ENCODE results near the gene GTF2IRD1. TPM values are rescaled to one million over a fixed set of nuclear protein-coding genes. Genes with fewer than 3 reads are reported as not detected.
"Not testable (repeated sequence)": the region's sequence is repeated elsewhere in the genome, so short reads cannot be mapped to it uniquely, and the experiment has no call there.

GTF2IRD1 gene, protein sequence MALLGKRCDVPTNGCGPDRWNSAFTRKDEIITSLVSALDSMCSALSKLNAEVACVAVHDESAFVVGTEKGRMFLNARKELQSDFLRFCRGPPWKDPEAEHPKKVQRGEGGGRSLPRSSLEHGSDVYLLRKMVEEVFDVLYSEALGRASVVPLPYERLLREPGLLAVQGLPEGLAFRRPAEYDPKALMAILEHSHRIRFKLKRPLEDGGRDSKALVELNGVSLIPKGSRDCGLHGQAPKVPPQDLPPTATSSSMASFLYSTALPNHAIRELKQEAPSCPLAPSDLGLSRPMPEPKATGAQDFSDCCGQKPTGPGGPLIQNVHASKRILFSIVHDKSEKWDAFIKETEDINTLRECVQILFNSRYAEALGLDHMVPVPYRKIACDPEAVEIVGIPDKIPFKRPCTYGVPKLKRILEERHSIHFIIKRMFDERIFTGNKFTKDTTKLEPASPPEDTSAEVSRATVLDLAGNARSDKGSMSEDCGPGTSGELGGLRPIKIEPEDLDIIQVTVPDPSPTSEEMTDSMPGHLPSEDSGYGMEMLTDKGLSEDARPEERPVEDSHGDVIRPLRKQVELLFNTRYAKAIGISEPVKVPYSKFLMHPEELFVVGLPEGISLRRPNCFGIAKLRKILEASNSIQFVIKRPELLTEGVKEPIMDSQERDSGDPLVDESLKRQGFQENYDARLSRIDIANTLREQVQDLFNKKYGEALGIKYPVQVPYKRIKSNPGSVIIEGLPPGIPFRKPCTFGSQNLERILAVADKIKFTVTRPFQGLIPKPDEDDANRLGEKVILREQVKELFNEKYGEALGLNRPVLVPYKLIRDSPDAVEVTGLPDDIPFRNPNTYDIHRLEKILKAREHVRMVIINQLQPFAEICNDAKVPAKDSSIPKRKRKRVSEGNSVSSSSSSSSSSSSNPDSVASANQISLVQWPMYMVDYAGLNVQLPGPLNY
- total RNA-seq = 1 to 10 TPM in 1 of 2 experiments, under 1 TPM in 1; 0.34 to 1.3 TPM

GRCh38 chr7:74453322-74454011 is at the start of gene GTF2IRD1:
Gene GTF2IRD1 (plus strand): TSS chr7:74453906. CDS start chr7:74508081, 54,175 bp downstream.
- DNase-seq (peak; percentile 36), ATAC-seq (ENCODE audit: low read depth) (peak; percentile 9)
- H3K27me3 Mint-ChIP-seq = peaks cover 27% of the 10 kb centered on the region
- H3K4me1 Mint-ChIP-seq = peaks cover 13% of the 10 kb centered on the region
- POLR2A ChIA-PET = no interaction called here
- H3K27ac Mint-ChIP-seq = peak within 1 kb of the TSS; percentile 38
- no peaks in the 10 kb centered on the region for H3K9me3 Mint-ChIP-seq
- peak within 1 kb of the TSS; percentile 57 for H3K4me3 Mint-ChIP-seq
- H3K36me3 Mint-ChIP-seq = no peaks in the 10 kb centered on the region

- no peak overlapping the region for H3K27ac Mint-ChIP-seq
Measured at GRCh38 chr7:74404388-74404700, 49.4 kb upstream of the GTF2IRD1 start.

DNA sequence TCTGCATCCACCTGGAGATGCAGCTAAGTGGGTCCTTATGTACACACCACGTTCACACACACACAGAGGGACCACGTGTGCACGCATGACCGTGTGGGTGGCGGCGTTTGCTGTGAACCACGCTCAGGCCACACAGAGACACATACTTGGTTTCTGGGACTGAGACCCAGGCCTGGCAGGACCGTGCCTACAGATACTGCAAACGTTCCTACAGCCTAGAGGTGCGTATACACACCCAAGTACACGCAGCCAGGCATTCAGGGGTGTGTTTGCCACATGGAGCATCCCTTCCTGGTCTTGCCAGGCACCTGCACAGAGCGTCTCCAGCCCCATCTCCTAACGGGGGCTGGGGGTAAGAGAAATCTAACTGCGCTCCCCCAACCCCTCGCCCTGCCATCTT is 49.0 kb upstream of the GTF2IRD1 start:
- POLR2A ChIA-PET = no interaction called here
- ATAC-seq (ENCODE audit: low read depth) (no peak), DNase-seq (no peak)
- no peaks in the 10 kb centered on the region for H3K36me3 Mint-ChIP-seq
- H3K4me1 Mint-ChIP-seq = peaks cover 3% of the 10 kb centered on the region
- H3K9me3 Mint-ChIP-seq = no peaks in the 10 kb centered on the region
- no peak overlapping the region for H3K4me3 Mint-ChIP-seq
- no peaks in the 10 kb centered on the region for H3K27me3 Mint-ChIP-seq
- no peak overlapping the region for H3K27ac Mint-ChIP-seq

More at GRCh38 chr7:74404388-74404700, 49.4 kb upstream of the GTF2IRD1 start:
- peaks cover 3% of the 10 kb centered on the region for H3K4me1 Mint-ChIP-seq
- ATAC-seq (ENCODE audit: low read depth) = no peak
- no peak for DNase-seq
- no peaks in the 10 kb centered on the region for H3K9me3 Mint-ChIP-seq
- H3K36me3 Mint-ChIP-seq = no peaks in the 10 kb centered on the region
- POLR2A ChIA-PET = no interaction called here
- no peak overlapping the region for H3K4me3 Mint-ChIP-seq
- no peaks in the 10 kb centered on the region for H3K27me3 Mint-ChIP-seq

- H3K9me3 Mint-ChIP-seq = no peaks in the 10 kb centered on the region
- peaks cover 3% of the 10 kb centered on the region for H3K4me1 Mint-ChIP-seq
- DNase-seq (no peak), ATAC-seq (ENCODE audit: low read depth) (no peak)
- no peak overlapping the region for H3K27ac Mint-ChIP-seq
- no peaks in the 10 kb centered on the region for H3K36me3 Mint-ChIP-seq
- no peak overlapping the region for H3K4me3 Mint-ChIP-seq
- H3K27me3 Mint-ChIP-seq = no peaks in the 10 kb centered on the region
- POLR2A ChIA-PET = no interaction called here
Measured at GRCh38 chr7:74405191-74405898, 48.4 kb upstream of the GTF2IRD1 start.

- ATAC-seq (ENCODE audit: low read depth) = no peak
- H3K4me1 Mint-ChIP-seq = peaks cover 5% of the 10 kb centered on the region
- DNase-seq = no peak
- no peak overlapping the region for H3K4me3 Mint-ChIP-seq
- POLR2A ChIA-PET = no interaction called here
- no peak overlapping the region for H3K27ac Mint-ChIP-seq
- H3K27me3 Mint-ChIP-seq = no peaks in the 10 kb centered on the region
- H3K9me3 Mint-ChIP-seq = no peaks in the 10 kb centered on the region
- no peaks in the 10 kb centered on the region for H3K36me3 Mint-ChIP-seq
Measured at GRCh38 chr7:74405899-74406512, 47.7 kb upstream of the GTF2IRD1 start.

DNA sequence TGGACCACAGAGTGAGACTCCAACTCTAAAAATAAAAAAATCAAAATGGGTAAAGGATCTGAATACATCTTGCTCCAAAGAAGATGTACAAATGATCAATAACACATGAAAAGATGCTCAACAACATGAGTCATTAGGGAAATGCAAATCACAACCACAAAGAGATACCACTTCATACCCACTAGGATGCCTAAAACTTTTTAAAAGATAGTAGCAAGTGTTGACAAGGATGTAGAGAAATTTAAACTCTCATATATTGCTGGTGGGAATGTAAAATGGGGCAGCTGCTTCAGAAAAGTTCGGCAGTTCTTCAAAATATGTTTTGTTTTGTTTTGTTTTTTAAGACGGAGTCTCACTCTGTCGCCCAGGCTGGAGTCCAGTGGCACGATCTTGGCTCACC is 45.7 kb upstream of the GTF2IRD1 start:
- Mint-ChIP-seq H3K4me1 (peaks cover 3% of the 10 kb centered on the region), H3K27me3 (peaks cover 5% of the 10 kb centered on the region), H3K27ac (no peak overlapping the region), H3K9me3 (no peaks in the 10 kb centered on the region), H3K4me3 (no peak overlapping the region), H3K36me3 (no peaks in the 10 kb centered on the region)
- ATAC-seq (ENCODE audit: low read depth) (no peak), DNase-seq (no peak)
- POLR2A ChIA-PET = no interaction called here

DNA sequence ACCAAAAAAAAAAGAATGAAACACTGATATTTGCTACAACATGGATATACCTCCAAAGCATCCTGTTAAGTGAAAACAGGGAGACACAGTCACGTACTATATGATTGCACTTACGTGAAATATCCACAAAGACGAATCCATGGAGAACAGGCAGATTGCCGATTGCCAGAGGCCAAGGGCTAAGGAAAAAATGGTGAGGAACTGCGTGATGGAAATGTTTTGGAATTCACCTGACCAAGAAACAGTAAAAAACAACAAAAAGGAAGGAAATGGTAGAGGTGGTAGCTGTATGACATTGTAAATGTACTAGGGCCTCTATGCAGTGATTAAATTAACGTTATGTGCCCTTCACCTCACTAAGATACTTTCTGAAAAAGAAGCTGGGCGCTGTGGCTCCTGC is 44.1 kb upstream of the GTF2IRD1 start:
- H3K4me3 Mint-ChIP-seq = no peak overlapping the region
- no peaks in the 10 kb centered on the region for H3K9me3 Mint-ChIP-seq
- peaks cover 5% of the 10 kb centered on the region for H3K27me3 Mint-ChIP-seq
- no peak overlapping the region for H3K27ac Mint-ChIP-seq
- no peak for ATAC-seq (ENCODE audit: low read depth)
- DNase-seq = no peak
- peaks cover 3% of the 10 kb centered on the region for H3K4me1 Mint-ChIP-seq
- POLR2A ChIA-PET = interaction anchor here (0.7 kb wide), 1 partner anchor 970 kb away, joined by 3 read pairs; no protein-coding TSS in a partner anchor
- H3K36me3 Mint-ChIP-seq = no peaks in the 10 kb centered on the region

DNA sequence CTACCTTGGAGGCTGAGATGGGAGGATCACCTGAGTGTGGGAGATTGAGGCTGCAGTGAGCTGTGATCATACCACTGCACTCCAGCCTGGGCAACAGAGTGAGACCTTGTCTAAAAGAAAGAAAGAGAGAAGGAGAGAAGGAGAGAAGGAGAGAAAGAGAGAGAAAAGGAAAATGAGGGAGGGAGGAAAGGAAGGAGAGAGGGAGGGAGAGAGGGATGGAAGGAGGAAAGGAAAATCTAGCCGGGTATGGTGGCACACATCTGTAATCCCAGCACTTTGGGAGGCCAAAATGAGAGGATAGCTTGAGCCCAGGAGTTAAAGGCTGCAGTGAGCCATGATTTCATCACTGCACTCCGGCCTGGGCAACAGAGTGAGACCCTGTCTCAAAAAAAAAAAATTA is 42.9 kb upstream of the GTF2IRD1 start:
- Mint-ChIP-seq H3K9me3 (no peaks in the 10 kb centered on the region), H3K27me3 (peaks cover 5% of the 10 kb centered on the region), H3K36me3 (no peaks in the 10 kb centered on the region), H3K4me3 (no peak overlapping the region), H3K4me1 (peaks cover 3% of the 10 kb centered on the region), H3K27ac (no peak overlapping the region)
- ATAC-seq (ENCODE audit: low read depth) = no peak
- POLR2A ChIA-PET = no interaction called here
- DNase-seq = no peak

GRCh38 chr7:74411571-74411970 is 42.1 kb upstream of the GTF2IRD1 start:
- H3K4me1 Mint-ChIP-seq; DNase-seq; H3K4me3 Mint-ChIP-seq; H3K27me3 Mint-ChIP-seq; ATAC-seq (ENCODE audit: low read depth); H3K9me3 Mint-ChIP-seq; H3K27ac Mint-ChIP-seq; POLR2A ChIA-PET; H3K36me3 Mint-ChIP-seq: not testable (repeated sequence)

- ATAC-seq (ENCODE audit: low read depth) = no peak
- Mint-ChIP-seq H3K27ac (no peak overlapping the region), H3K9me3 (no peaks in the 10 kb centered on the region), H3K36me3 (no peaks in the 10 kb centered on the region), H3K4me3 (no peak overlapping the region), H3K4me1 (peaks cover 3% of the 10 kb centered on the region), H3K27me3 (peaks cover 5% of the 10 kb centered on the region)
- POLR2A ChIA-PET = interaction anchor here (0.6 kb wide), 1 partner anchor 218 kb away, joined by 3 read pairs; no protein-coding TSS in a partner anchor
- no peak for DNase-seq
Measured at GRCh38 chr7:74412056-74412455, 41.6 kb upstream of the GTF2IRD1 start.

- DNase-seq (no peak), ATAC-seq (ENCODE audit: low read depth) (no peak)
- peaks cover 5% of the 10 kb centered on the region for H3K27me3 Mint-ChIP-seq
- H3K4me1 Mint-ChIP-seq = peaks cover 3% of the 10 kb centered on the region
- no peaks in the 10 kb centered on the region for H3K9me3 Mint-ChIP-seq
- no peak overlapping the region for H3K27ac Mint-ChIP-seq
- POLR2A ChIA-PET = interaction anchor here (0.6 kb wide), 1 partner anchor 217 kb away, joined by 3 read pairs; no protein-coding TSS in a partner anchor
- H3K36me3 Mint-ChIP-seq = no peaks in the 10 kb centered on the region
- H3K4me3 Mint-ChIP-seq = no peak overlapping the region
Measured at GRCh38 chr7:74412603-74413002, 41.1 kb upstream of the GTF2IRD1 start.

GRCh38 chr7:74414595-74415333 is 38.9 kb upstream of the GTF2IRD1 start:
- H3K4me1 Mint-ChIP-seq; DNase-seq; ATAC-seq (ENCODE audit: low read depth); H3K4me3 Mint-ChIP-seq; H3K27me3 Mint-ChIP-seq; H3K9me3 Mint-ChIP-seq; H3K36me3 Mint-ChIP-seq; POLR2A ChIA-PET; H3K27ac Mint-ChIP-seq: not testable (repeated sequence)

Data from activated naive CD8-positive, alpha-beta T cell treated with anti-CD3 and anti-CD28 coated beads, Interleukin-2, amount 10 ng/mL, durations not matched to agents 7 days and 5 days (primary cell).